NCI-H1930 (cell line): ENCODE results near the gene MYLK2.

Experiments
- DNase-seq, 2 experiments: peaks; one replicate each; lab custom pipeline; 2025; lab: John Stamatoyannopoulos, UW

MYLK2 gene

DNA sequence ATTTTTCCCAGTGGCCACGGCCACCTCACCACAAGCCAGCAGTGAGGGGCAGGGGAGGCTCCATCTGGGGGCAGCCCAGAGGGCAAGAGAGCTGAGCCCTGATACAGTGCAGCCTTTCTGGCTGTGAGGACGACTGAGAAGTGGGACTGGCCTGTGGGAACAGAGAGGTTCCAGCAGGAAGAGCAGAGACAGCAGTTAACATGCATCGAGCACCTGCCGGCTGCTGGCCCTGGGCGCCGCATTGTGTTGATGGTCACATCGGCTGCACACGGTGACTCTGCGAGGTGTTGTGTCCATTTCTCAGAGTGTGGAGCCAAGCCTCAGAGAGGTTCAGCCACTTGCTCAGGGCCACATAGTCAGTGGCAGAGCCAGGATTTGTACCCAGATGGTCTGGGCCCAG, 16.4 kb downstream of the MYLK2 start:
- no peak for DNase-seq

DNA sequence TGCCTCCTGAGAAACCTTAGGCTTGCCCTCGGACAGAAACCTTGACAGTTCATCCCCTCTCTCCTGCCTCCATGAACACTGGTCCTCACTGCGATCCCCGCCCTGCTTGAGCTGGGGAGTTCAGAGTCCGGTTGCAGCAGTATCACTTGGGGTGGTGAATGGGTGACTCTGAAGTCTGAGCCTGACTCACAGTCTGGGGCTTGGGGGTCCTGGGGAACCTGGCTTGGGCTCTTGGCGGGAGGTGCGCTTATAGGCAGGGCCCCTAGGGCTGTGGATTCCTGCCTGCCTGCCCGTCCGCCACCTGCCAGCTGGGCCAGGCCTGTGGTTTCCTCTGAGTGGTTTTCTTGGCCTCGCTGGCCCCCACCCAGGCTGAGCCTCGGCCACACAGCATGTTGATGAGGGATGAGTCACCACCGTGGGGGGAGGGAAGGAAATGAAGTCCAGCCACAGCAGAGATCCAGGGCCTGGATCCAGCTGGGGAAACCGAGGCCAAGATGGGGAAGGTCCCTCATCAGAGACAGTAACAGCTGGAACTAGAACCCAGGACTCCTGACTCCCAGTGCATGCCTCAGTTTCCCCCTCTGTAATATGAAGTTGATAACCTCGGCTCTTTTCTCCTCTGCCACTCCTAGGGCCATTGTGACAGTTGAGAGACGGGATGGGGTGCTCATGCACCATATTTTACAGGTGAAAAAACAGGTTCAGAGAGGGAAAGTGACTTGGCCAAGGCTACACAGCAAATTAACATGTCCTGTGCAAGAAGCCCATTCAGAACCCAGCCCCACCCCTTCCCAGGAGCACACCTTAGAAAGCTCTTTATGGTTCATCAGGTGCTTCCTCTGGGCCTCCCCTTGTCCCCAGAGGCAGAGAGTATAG, 17.1 kb downstream of the MYLK2 start:
- DNase-seq, result no peak

DNA sequence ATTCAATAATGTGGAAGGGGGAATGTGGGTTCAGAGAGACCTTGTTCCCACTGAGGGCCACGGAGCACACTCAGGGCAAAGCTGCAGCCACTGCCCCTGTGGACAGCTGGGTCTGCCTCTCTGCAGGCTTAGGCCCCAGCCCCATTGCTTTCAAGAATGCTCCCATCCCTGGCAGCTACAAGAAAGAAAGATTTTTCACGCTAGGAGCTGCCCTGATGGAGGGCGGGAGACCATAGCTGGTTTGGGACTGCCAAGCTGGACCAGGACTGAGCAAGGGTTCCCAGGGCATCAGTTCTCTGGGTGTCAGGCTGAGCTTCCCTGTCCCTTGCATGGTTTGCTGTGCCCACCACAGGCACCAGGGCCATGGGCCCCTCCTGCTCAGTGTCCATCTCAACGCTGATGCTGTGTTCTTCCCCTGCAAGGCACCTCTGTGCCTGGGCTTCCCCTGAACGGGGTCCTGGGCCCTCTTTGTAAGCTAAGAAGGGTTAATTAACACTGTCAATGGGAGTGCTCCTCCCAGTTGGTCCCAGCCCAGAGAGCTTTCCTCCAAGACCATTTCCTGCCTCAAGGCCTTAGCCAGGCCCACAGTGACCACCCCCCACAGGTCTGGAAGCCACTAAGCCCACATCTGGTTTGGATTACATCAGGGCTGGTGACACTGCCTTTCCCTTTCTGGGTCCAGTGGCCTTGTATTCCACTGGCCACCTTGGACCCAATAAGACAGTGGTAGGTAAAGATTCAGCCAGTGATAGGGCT, 17.9 kb downstream of the MYLK2 start:
- DNase-seq, result no peak

DNA sequence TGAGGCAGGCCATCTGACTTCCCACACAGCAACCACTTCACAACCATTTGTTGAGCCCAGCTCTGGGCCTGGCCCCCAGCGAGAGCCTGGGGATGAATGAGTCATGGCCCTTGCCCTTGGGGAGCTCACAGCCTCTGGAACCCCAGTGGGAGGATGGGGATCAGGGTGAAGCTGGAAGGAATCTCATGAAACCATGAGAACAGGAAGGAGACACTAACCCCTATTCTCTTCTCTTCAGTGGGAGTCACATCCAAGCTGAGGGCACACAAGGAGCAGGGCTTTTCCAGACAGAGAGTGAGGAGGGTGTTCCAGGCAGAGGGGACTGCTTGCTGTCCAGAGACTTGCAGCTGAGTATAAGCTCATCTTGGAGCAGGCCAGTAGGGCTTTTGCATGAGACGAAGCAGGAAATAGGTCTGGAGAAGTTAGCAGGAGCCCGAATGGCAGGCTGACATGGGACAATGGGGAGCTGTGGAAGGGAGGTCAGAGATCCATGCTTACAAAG, 18.8 kb downstream of the MYLK2 start:
- DNase-seq, result no peak

DNA sequence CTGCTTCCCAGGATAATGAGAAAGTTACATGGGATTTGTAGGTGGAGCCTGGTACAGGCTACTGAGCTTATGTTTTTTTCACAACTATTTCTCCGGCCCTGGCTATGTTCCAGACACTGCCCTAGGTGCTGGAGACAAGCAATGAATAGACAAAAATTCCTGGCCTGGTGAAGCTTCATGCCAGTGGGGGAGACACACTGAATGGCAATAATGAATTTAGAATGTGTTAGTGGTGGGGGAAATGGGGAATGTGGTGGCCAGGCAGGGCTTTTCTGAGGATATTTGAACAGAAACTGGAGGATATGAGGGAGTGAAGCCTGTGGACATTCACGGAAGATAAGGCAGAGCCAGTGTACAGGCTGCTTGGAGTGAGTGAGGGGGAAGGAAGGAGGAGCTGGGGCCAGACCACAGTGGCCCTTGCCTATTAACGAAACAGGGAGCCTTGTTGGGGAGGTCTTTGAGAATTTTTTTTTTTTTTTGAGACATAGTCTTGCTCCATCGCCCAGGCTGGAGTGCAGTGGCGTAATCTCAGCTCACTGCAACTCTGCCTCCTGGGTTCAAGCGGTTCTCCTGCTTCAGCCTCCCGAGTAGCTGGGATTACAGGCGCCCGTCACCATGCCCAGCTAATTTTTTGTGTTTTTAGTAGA, 19.6 kb downstream of the MYLK2 start:
- DNase-seq, result no peak

DNA sequence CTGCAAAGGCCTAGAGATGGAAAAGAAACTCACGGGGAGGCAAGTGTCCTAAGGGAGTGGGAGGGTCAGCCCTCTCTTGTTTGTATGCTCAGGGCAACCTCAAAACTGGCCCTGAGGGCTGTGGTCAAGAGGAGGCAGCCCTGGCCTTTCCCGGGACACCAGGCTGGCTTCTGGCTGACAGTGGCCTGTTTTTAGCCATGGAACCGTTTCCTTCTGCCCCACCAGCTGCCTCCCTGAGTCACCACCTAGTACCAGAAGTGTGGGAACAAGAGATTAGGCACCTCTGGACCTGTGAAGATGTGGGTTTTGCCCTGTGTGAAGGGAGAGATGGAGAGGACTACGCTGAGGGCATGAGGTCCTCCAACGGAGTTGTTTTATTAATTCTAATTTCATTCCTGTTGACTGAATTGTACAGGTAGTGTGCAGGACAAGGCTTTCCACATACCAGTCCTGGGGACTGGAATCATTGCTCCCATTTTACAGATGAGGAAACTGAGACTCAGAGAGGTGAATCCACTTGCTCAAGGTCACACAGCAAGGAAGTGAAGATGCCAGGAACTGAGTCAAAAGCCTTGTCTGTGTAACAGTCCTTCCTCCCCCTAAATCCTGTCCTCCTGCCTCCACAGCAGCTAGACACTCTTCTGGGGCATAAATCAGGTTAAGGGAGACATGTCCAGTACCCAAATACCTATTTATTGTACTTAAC, 20.8 kb downstream of the MYLK2 start:
- DNase-seq, result no peak

DNA sequence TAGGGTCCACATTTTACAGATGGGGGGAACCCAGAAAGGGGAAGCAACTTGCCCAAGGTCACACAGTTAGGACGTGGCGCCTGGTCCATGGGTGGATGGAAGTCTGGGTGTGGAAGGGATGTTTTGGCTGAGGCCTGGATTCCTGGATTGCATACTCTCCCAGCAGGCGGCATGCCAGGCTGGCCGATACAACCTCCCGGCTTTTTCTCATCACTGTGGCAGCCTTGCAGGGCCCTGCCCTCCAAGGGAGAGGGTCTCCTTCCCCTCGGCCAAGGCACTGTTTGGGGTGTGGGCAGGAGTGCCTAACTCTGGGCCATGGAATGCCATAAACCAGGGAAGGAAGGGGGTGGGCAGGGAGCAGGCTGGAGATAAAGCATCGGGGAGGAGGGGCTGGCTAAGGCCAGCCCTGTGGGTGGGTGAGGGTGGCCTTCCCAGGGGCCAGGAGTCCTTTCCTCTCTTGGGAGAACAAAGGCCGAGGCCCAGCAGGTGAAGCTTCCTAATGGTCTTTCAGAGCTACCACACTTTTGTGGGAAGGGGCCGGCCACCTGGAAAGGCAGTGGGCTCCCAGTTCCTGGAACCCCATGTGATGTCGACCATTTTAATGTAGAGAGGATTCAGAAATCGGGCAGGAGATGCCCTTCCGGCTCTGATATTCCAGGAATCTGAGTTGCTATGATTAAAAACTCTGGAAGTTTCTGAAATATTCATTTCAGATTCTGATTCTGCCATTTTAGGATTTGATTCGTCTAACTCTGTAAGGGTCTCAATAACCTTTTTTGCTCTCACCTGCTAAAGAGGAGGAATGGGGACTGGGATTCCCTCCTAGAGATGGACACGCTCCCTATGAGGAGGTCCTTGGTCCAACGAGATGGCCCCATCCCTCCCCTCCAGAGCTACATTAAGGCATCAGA, 22.0 kb downstream of the MYLK2 start:
- no peak for DNase-seq

DNA sequence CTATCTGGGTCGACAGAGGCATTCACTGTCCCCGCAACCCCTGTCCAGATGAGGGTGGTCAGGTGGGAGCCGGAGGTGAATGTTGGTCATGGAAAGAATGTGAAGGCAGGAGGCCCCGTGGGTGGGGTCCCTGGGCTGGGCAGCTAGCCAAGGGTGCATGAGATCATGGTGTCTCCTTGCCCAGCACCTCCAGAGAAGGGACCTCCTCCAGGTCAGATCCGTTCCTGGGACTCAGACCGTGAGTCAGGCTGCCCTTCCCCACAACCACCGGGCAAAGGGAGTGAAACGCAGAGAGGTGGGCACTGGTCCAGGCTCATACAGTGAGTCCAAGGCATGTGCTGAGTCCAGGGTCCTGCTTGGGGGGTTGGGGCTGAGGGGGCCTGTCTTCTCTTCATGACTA, 22.8 kb downstream of the MYLK2 start:
- DNase-seq, result no peak

DNA sequence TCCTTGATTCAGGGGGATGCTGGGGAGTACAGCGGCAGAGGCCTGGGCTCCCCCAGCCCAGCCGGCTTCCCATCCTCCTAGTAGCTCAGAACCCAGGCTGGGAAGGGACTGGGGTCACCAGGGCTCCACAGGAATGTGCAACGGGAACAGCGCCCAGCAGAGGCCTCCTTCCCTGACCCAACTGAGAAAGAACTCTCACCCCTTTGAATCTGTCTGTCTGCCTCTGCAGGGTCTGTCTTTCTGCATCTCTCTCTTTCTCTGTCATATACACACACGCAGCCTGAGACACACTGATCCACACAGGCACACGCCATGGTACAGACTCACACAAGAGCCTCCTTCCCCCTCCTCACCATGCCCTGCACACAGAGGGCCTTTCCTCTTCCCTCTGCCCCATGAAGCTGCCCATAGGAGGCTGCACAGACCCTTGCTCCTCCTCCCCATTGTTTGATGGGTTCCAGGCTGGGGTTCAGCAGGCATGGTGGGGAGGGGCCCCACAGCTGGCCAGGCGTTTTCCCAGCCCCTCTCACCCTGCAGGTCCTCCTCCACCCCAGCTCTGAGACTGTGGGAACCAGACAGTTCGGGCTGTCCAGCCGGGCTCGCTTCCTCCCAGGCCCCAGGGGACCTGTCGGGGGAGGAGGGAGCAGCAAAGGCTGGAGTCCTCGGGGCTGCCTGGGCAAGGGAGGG, 23.5 kb downstream of the MYLK2 start:
- DNase-seq, result no peak

DNA sequence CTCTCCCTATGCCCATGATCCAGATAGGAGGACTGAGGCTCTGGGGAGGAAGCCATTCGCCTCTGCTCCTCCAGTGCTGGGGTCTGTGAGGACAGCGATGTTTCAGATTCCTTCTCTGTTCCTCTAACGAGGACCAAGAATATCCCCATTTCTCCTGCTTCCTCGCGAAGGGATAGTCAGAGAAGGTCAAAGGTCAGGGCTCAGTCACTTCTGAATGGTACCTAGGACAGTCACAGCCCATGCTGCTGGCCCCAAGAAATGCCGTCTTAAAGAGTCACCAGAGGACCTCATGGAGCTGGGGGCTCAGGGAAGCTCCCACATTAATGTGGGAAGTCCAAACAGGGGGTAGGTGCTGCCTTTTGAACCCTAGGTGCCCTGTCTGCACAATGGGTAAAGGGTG, 24.1 kb downstream of the MYLK2 start:
- DNase-seq, result no peak

DNA sequence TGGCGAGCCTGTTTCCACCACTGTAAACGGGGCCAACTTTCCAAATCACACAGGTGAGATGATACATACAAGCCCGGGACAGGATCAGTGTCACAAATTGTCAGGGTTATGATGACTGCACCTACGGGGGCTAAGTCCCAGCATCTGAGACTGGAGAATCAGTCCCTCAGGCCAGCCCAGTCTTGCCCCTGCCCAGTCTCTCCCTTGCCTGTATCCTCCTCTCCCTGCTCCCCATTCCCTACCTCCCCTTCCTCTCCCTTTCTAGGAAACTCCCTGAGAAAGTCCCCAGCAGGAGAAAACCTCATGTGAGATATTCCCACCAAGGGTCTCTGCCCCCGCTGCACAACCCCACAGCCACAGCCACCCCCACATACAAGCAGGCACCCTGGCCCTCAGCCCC, 24.7 kb downstream of the MYLK2 start:
- DNase-seq, result no peak

DNA sequence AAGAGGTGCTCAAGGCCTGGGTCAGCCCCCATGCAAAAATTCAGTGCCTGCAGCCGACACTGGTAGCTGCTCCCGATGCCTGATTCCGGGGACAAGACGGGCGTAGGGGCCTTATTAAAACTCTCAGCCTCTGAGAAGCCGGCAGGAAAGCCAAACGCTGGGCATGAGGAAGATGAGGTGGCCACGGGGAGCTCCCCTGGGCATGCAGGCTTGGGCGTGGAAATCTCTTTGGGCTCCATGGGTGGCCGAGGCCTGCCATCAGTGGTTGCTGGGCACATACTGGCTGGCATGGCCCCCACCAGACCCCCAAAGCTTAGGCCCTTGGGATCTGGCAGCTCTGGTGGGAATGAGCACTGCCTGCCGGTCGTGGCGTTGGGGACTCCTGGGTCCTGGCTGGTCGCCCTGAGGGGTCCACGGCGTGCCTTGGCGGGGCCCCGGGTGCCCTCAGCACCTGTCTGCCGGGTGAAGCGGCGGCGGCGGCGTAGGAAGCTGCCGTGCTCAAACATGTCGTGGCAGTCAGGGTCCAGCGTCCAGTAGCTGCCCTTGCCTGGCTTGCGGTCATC, 25.7 kb downstream of the MYLK2 start:
- DNase-seq, result no peak

DNA sequence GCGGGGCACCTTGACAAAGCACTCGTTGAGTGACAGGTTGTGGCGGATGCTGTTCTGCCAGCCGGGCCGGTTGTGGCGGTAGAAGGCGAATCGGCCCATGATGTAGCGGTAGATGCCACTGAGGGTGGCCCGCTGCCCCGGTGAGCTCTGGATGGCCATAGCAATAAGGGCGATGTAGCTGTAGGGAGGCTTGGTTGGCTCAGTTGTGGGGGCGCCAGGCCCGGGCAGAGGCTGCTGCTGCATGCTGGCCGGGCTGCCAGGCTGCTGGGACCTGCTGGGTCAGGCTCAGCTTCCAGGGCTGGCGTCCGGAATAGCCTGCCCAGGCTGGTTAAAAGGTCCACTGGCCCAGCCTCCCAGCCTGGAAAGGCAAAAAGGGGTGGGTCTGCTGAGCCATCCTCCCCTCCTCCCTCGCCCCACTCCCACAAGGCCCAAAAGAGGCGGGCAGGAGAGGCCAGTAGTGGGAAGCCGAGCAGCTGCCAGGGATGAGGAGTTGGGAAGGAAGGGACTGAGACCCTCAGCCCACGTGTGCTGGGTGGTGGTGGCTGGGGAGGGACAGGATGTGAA, 26.2 kb downstream of the MYLK2 start, which contains the start of gene FOXS1:
Gene FOXS1, minus strand, starts transcription at position 305 of the 564 bp plus-strand sequence. Its CDS starts 62 bp downstream, at position 243.
- no peak for DNase-seq

DNA sequence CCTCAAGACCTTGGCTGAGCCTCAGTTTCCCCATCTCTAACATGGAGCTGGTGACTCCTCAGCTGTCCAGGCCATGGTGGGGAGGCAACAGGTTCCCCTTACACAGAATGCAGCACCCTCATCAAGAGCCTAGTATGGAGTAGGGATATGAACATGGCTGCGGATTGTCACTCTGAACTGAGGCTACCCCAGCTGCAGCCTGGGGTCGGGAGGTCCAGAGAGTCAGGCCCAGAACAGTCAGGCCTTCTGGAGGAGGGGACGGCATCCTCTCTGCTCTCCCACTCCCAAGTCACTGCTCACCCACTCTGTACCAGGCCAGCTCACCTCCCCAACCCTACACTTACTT, 27.6 kb downstream of the MYLK2 start:
- no peak for DNase-seq

DNA sequence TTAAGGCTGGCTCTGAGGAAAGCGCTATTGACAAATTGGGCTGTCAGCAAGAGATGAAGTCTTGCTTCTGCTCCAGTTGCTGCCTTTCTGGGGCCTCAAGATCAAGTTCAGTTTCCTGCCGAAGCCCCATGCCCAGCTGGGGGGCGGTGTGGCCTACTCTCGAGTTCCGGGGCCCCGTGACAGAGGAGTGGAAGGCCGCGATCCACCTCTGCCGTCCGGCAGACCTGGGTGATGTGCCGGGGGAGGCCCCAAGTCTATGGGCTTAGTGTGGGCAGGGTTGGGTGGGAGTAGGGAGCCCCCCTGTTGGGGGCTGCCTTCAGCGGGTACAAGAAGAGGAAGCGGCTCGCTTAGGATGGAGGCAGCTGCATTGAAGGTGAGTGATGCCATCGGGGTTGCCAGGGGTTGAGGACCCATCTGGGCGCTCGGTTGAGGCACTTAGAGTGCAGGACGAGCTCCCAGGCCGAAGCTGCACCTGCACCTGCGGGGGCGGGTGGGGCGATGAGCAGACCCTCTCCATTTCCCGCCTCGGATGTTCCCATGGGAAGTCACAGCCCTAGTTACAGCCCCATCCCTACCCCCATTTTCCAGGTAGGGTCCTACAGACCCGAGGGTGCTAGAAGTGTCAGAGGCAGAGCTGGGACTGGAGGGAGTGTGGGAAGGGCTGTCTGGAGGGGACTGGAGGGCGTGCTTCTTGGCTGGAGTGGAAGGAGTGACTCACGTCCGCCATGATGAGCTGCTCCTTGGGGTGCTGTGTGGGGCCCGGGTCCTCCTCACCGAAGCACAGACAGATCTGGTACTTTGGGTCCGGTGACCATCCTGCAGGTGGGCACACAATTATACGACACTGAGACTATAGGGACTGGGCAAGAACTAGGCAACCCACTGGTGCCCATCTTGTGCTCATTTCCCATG, 29.2 kb downstream of the MYLK2 start:
- no peak for DNase-seq

DNA sequence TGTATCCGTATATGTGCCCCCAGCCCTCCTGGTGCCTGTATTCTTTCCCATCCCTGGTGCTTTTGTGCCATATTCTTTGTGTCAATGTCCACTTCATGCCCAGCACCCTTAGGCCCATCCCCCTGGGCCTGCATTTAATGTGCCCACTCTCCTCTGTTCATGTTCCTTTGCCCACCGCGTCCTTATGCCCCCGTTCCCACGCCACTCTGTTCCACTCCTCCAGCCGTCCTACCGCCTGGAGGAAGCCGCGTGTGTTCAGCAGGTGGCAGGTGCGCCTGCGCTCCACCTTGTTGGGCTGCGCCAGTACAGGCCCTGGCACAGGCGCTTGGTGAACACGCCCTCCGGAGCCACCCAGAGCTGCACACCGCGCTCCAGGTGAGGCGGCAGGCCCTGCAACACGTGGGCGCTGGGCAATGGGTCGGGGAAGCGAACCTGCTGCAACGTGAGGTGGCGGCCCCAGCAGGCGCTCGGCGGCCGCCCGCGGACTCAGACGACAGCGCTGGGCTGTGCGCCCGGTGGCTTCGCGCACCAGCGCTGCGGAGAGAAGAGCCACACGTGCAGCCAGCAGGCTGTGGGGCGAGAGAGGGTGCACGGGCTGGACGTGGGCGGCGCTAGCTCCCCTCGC, 30.3 kb downstream of the MYLK2 start:
- no peak for DNase-seq

DNA sequence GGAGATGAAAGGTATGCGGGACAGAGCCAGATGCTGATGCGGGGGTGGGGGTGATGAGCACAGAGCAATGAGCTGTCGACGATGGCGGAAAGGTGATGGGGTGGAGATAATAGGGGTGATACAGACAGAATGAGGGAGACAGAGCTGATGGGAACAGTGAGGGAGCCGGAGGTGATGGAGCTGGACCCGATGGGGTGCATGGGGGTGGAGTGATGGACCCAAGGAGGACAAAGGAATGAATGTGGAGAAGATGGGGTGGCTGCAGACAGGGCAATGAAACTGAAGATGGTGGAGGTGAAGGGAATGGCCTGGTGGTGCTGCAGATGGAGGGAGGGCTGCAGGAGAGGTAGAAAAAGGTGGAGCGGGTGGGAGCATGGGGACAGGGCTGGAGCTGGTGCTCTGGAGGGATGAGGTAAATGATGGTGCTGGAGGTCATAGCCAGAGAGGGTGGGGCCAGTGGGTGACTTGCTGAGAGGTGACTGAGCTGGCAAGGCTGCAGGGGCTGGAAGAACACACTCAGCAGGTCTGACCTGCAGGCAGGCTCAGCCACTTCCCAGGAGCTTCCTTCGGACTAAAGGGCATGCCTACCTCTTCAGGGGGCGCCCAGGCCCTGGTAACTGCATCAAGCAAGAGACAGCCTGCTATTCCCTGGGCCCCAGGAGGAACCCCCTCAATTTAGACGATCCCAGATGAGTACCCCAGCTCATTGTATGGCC, 32.2 kb downstream of the MYLK2 start:
- no peak for DNase-seq
